ENCODE measurements around the gene ASF1A. TPM values are rescaled to one million over a fixed set of nuclear protein-coding genes. Genes with fewer than 3 reads are reported as not detected.
A peak's percentile ranks its signal among the peaks of the same experiment; 100 is the strongest.

ASF1A gene
- total and polyA plus RNA-seq, 2 of the 13 experiments (the other 11 are each of a cell fraction or from before 2014, with no cell fraction given) = 14.5 to 49.9 TPM

DNA sequence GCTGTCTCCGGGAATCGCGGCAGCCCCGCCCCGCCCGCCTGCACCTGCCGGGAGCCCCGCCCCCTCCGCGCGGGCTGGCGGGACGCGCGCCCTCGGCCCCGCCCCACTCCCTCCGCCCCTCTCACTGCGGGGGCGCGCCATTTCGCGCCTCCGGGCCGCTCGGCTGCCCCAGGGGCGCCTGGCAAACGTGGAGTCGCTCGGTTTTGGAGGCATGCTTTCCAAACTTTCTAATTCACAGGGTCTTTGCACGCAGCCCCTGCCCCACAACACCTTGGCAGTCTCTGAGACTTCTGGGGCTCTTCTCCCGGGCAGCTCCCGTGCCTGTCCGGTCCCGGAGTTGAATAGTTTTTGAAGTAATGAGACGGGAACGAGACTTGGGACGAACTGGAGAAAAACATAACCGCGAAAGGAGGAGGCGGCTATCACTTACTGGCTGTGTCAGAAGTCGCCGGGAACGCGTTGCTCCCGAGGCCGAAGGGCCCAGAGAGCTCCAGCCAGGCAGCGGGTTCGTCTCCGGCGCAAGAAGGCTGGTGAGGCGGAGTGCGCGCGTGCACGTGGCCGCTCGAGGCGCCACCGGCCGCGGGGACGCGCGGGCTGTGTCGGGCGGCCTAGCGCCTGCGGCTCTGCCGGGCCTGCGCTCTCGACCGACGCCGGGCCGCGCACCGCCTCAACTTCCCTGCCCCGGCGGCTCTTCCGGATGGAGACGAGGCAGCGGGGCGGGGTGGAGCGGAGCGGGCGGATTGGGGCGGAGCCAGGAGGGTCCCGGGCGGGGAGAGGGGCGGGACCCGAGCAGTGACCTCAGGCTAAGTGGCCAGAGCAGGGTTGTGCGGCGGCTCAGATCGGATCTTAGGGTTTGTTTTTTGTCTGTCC is 40.7 kb downstream of the ASF1A start, which contains the start of gene MCM9 (continued):
- TF ChIP-seq ARID4A (CRISPR knock-in tag; IDR thresholded peaks at IDR 0.05; ENCODE audit: borderline replicate concordance) = peak; percentile 94
- peak; percentile 61; the same call in 1 of the 2 replicates for TF ChIP-seq ARID5B (CRISPR knock-in tag; IDR thresholded peaks at IDR 0.05)
- peak; percentile 97; the same call in 1 of the 2 replicates for TF ChIP-seq SAFB2 (CRISPR knock-in tag; IDR thresholded peaks at IDR 0.05; ENCODE audit: borderline replicate concordance, low read depth)
- peak; percentile 69; the same call in 1 of the 2 replicates for TF ChIP-seq HOMEZ (CRISPR knock-in tag; IDR thresholded peaks at IDR 0.05; ENCODE audit: low read depth)
- no peak for TF ChIP-seq NONO (IDR thresholded peaks at IDR 0.05)
- TF ChIP-seq NONO (CRISPR knock-in tag; conservative IDR thresholded peaks at IDR 0.05) = peak; percentile 18; the same call in 1 of the 2 replicates
- peak; percentile 72; the same call in 1 of the 2 replicates for TF ChIP-seq ZSCAN21 (CRISPR knock-in tag; IDR thresholded peaks at IDR 0.05; ENCODE audit: borderline replicate concordance)
- TF ChIP-seq, protein P1, sequence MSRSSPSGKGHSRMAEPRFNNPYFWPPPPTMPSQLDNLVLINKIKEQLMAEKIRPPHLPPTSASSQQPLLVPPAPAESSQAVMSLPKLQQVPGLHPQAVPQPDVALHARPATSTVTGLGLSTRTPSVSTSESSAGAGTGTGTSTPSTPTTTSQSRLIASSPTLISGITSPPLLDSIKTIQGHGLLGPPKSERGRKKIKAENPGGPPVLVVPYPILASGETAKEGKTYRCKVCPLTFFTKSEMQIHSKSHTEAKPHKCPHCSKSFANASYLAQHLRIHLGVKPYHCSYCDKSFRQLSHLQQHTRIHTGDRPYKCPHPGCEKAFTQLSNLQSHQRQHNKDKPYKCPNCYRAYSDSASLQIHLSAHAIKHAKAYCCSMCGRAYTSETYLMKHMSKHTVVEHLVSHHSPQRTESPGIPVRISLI (CRISPR knock-in tag; IDR thresholded peaks at IDR 0.05; ENCODE audit: borderline replicate concordance) = 0 out of 2 replicates have a peak, but pooled peaks have one; percentile 21
- TF ChIP-seq ZNF691 (CRISPR knock-in tag; IDR thresholded peaks at IDR 0.05; ENCODE audit: borderline replicate concordance, low read depth) = peak; percentile 69
- TF ChIP-seq AGO2 (optimal IDR thresholded peaks at IDR 0.05; ENCODE audit: low read depth, low read length) = peak; percentile 80
- TF ChIP-seq, protein P2, sequence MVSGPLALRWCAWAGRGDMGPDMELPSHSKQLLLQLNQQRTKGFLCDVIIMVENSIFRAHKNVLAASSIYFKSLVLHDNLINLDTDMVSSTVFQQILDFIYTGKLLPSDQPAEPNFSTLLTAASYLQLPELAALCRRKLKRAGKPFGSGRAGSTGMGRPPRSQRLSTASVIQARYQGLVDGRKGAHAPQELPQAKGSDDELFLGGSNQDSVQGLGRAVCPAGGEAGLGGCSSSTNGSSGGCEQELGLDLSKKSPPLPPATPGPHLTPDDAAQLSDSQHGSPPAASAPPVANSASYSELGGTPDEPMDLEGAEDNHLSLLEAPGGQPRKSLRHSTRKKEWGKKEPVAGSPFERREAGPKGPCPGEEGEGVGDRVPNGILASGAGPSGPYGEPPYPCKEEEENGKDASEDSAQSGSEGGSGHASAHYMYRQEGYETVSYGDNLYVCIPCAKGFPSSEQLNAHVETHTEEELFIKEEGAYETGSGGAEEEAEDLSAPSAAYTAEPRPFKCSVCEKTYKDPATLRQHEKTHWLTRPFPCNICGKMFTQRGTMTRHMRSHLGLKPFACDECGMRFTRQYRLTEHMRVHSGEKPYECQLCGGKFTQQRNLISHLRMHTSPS (CRISPR knock-in tag; IDR thresholded peaks at IDR 0.05; ENCODE audit: low read depth) = no peak
- peak; percentile 54 for TF ChIP-seq ZNF766 (CRISPR knock-in tag; IDR thresholded peaks at IDR 0.05; ENCODE audit: borderline replicate concordance)
